Measurements from ENCODE around the gene APBB1.

DNA sequence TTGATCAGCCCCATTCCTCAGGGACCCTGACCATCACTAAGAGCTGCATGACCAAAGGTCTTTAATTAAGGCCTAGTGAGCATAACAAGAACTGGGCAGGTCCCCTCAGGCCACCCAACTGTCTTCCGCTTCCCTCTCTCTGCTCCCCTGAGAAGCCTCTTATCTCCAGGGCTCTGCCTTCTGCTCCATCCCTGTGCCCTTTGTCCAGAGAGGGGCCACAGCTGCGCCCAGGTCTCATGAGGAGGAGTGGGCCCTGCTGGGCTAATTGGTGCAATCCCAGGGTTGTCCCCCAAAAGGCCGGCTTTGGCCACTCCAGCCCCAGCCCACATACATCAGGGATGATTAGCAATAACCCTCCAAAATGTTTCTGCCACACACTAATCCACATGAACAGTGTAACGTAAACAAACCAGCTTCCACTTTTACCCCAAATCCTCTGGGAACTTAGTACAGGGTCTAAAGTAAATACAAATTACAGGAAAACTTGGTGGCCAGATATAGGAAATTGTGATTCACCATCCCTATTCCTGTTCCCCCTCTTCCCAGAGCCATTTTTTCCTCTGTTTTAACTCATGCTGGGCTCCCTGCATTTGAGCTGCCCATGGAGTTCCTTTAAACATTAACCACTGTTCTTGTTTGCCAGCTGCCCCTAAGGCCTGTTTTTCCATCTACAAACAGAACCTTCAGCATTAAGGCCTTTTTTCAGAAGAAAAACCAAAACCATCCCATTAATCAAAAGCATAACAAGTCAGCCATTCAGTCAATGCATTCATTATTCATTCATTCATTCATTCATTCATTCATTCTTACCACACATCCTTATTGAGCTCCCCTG is 64.0 kb downstream of the APBB1 start:
- no peak for TF ChIP-seq EP300 (IDR thresholded peaks at IDR 0.05)
- TF ChIP-seq, protein P1, sequence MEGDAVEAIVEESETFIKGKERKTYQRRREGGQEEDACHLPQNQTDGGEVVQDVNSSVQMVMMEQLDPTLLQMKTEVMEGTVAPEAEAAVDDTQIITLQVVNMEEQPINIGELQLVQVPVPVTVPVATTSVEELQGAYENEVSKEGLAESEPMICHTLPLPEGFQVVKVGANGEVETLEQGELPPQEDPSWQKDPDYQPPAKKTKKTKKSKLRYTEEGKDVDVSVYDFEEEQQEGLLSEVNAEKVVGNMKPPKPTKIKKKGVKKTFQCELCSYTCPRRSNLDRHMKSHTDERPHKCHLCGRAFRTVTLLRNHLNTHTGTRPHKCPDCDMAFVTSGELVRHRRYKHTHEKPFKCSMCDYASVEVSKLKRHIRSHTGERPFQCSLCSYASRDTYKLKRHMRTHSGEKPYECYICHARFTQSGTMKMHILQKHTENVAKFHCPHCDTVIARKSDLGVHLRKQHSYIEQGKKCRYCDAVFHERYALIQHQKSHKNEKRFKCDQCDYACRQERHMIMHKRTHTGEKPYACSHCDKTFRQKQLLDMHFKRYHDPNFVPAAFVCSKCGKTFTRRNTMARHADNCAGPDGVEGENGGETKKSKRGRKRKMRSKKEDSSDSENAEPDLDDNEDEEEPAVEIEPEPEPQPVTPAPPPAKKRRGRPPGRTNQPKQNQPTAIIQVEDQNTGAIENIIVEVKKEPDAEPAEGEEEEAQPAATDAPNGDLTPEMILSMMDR (IDR thresholded peaks at IDR 0.05) = no peak
- no peak for TF ChIP-seq POLR2A (IDR thresholded peaks at IDR 0.05)
